ENCODE measurements around the gene CEND1.

The CEND1 gene

DNA sequence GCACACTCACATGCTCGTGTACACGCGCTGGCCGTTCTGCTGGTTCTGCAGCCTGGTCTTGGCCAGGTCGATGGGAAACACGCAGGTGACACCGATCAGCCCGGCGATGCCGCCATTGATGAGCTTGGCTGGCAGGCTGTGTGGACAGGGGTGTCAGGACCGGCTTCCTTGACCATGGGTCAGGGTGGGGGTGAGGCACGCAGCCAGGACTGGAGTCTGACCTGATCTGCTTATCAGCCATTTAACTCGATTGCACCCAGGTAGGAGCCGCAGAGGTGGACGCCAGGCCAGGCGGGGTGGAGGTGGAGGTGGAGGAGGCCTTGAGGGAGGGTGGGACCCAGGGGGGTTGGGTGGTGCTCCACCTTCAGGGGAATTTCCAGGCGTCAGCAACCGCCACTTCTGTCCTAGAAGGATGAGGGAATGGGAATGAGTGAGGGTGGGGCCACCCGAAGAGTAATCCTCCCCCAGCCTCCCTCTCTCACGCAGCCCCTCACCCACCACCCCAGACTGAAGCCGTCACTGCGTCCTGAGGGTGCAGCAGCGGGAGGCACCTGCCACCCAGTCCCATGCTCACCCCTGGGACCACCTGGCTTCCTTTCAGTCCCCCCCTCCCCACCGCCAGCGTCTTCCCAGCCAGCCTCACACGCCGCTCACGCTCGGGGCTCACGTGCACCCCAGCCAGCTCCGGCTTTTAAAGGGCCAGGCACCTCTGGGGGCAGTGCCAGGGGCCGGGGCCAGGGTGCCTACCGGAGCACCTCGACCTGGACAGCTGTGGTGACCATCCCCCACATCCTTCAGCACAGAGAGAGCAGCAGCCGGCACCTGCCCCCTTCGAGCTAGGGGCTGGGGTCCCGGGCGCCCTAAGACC is 5.1 kb upstream of the CEND1 start:
- DNase-seq: no peak

DNA sequence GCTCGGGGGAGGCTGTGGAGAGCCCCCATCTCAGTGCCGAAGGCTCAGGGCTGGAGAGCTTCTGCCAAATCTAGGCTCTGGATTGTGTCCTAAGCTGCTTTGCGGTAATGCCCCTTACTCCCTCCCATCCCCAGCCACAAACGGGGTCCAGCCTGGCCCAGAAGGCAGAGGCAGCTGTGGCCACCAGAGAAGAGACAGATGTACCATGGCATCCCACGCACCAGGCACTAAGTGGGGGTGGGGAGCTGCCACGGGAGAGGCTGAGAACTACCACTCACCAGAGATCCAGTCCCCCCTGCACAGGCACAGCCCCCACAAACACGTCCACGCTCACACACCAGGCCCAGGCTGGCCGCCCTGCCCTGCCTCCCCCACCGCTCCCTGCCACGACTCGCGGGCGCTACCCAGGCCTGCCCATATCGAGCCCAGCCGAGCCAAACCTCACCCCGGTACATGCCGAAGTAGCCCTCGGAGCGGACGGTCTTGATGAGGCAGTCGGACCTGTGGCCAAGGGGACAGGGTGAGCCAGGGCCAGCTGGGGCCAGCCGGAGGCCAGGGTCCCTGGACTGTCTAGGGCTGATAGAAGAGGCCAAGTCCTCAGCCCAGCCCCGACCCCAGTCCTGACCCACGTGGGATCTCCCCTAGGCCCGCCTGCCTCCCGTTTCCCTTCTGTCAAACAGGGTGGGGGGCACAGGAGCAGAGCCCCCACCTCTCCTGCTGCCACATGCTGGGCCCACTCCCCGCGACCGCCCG is 4.3 kb upstream of the CEND1 start:
- DNase-seq: no peak

DNA sequence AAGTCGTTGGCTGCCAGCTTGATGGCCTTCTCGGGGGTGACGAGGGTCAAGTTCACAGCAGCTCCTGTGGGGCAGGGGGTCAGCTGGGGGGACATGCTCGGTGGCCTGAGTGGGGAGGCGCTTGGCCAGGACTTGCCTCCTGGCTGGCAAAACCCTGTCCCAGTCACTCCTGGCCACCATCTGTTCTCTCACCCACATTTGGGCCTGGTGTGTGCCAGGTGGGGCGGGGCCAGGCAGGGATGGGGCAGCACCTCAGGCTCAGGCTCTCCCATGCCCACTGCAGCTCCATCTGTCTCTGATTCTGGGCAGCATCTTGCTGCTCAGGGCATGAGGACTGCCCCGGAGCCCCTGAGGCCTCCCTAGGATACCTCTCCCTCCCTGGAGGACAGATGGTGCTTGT is 3.7 kb upstream of the CEND1 start:
- no peak for DNase-seq

DNA sequence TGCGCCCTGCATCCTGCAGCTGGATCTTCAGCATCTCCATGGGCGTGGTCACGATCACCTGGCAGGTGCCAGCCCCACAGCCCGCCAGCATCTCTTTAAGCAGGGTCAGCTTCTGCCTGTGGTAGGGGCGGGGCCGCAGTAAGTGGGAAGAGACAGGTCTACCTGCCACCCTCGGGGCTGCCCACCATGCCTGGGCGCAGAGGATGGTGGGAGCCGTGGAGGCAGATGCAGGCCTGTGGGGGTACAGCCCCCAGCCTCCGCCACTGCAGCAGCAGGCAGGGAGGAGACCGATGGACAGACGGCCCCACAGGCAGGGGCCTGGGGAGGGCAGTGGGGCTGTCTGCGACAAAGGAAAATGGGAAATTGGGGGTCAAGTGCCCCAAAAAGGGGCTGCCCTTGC is 3.0 kb upstream of the CEND1 start:
- DNase-seq: peak; percentile 65

DNA sequence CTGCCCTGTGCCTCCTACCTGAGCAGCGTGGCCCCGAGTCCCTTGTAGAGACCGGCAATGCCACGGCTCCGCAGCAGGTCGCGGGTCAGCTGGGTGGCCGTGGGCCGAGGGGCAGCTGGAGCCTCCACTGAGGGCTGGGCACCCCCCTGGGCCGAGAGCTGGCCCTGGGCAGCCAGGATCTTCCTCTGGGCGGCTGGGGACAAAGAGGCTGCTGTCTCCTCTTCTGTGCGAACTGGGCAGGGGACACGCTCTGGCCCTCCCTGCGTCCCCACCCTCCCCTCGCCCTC is 2.6 kb upstream of the CEND1 start:
- no peak for DNase-seq

DNA sequence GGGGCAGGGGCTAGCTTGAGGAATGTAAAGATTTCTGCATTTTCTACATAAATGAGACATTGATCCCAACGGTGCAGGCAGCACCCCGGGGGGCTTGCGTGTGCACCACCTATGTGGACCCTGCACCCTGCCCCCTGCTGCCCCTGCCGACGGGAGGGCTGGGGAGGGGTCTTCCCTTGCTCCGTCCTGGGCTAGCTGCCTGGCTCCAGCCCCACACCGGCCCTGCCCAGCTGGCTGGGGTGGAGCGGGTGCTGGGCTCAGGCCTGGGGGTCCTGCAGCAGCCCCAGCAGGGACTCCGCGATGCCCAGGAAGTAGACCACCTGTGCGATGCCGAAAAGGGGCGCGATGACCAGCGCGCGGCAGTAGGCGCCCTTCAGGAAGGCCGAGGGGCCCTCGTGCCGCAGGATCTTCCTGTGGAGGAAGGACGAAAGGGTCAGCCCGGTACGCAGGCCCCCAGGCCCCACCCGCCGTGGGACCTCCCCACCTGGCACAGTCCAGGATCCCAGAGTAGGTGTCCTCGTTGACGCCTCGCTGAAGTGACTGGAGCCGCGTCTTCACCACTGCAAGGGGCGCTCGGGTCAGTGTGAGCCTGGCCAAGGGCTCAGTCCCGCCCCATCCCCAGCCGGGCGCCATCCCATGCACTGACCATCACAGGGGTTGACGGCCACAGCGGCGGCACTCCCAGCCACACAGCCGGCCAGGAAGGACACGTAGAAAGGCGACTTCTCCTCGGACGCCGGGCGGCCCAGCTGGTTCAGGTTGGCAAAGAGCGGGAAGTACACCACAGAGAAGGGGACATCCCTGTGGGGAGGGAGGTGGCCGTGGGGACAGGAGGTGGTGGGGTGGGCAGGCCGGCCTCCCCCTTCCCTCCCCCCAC is 2.0 kb upstream of the CEND1 start:
- DNase-seq: no peak

DNA sequence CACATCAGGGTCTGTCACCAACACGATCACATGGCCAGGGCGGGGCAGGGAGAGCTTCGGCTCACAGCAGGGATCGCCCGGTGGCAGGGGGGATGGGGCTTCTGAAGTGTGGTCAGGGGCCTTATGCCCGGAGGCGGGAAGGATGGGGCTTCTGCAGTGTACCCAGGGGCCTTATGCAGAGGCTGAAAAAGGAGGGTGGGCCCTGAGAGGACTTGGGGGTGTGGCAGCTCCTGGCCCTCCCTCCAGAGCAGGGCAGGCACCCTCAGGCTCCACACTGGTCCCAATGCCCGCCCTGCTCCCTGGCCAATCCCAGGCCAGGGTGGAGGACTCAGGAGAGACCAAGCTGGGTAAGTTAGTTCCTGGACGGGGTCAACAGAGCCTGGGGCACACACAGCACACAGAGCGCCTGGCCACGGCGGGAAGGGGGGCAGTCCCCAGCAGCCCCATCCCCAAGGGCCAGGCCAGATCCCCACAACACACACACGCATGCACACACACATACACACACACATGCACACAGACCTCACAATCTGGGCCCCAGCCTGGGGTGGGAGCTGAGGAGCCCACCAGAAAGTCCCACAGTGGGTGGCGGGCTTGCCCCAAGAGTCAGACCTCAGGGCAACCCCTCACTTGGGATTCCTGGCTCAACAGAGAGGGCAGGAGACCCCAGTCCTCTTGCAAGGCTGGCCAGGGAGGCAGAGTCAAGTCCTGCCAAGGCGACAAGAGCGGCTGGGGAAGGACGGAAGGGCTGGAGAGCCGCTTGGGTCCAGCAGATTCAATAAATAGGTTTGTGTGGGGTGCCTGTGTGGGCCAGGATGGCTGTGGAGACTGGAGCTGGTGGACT is 1.1 kb upstream of the CEND1 start:
- DNase-seq: no peak

DNA sequence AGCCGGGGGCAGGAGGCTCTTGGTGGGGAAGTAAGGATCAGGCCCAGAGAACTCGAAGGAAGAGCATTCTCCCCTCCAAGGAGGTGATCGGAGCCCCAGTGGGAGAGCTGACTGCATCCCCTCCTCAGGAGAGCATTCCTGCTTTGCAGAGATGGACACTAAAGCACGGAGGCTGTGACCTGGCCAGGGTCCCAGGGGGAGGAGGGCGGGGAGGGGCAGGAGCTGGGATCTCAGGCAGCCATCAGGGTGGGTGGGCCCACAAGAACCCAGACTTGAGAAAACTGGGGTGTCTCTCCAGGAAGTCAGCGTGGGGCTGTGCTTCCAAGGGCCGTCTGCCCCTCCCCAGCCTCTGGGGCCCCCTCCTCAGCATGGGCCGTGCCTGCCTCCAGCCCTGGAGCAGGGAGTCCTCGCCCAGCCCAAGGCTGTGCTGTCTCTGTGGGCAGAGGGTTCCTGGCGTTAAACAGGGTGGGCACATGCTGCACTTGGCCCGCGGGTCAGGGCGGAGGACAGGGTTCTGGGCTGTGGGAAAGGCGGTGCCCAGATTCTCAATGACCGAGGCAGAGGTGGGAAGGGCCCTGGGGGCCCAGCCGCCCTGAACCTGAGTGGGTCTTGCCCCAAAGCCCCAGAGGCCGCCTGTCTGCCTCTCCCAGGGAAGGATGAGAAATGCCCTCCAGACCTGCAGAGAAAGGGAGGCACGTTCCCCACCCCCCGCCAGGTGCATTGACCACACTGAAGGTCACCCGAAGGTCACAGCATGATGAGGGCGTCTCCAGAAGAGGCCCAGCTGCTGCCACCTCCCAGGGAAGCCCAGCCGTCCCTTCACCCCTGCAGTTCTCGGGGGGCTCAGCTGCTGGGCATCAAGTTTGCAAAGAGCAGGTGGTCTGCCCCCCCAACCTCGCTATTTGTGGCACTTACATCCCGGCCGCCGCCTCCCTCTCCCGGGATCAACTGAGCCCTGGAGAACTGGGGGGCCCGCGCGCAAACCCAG is 643 bp downstream of the CEND1 start:
- no peak for DNase-seq

DNA sequence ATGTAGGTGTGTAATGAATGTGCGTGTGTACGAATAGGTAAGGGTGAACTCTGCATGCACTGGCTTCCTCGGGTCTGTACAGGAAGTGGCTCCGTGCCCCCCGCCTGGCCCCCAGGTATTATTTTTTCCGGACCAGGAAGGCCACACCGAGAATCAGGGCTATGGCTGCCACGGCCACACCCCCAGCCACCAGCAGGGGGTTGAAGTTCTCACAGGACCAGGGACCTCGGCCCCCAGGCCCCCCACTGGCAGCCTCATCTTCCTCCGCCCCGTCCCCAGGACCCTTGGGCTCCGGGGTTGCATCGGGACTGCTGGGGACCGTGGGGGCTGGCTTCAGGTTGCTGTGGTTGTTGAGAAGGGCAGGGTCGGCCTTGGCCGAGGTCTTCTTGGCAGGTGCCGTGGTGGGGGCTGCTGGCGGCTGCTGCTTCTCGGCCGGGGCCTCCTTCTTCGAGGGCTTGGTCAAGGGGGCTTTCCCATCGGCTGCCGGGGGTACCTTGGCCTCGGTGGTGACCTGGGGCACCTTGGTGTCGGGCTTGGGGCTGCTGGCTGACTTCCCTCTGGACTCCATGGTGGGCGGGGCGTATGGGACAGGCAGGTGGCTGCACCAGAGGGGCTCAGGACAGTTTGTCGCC is 1.8 kb downstream of the CEND1 start:
- DNase-seq: no peak

DNA sequence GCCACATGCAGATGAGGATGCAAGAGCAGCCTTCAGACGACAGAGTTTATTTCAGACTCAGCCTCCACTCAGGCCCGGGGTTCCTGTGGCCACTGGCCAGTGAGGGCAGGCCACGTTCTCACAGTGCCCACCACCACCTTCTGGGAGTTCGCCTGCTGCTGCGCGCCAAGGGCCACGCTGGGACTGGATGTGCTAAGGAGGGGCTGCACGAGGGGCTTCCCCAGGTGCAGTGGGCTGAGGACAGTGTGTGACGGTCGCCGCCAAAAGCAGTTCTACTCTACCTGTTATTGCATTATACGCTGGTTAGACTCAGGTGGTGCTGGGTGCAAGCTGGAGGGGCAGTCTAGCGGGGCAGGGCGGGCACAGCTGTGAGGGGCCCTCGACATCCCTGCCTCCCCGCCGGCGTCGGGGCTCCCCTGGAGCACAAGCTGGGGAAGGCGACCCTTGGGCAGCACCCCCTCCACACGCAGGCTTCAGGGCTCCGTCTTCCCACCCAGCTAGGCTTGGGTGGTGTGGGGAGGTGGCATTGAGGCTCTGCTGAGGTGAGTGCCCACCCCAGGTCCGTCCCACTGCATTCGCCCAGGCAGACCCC is 2.7 kb downstream of the CEND1 start:
- no peak for DNase-seq

DNA sequence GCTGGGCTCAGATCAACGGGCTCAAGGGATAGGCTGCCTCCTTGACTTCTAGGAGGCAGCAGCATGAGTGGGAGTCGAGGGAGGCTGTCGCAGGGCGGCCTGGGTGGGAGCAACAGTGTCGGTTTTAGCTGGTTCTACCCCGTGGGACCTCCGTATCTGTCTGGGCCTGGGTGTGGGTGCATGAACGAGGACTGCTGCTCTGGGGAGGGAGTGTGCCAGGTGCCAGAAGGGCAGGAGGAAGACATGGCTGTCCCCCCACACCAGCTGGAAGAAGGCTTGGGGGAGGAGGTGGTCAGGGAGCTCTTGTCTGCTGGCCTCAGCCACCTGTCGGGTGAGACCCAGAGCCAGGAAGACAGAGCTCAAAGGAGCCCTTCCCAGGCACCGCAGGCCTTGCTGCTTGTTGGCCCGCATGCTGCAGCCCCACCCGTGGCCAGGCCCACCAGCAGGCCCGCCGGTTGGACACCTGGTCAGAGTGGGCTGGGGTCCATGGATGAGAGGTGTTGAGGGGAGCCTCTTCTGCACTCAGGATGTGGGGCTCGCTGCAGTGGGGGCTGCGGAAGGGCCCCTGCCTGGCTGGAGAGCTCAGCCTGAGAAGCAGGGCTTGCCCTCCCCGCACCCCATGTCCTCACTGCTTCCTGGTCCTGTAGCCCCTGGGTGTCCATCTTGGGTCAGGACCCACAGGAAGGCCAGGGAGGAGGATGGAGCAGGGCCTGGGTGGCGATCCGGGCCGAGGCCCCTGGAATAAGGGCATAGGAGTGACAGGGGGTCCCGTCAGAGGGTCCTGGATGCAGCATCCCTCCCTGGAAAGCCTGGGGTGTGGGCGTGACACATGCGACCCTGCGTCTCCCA is 3.4 kb downstream of the CEND1 start:
- no peak for DNase-seq

DNA sequence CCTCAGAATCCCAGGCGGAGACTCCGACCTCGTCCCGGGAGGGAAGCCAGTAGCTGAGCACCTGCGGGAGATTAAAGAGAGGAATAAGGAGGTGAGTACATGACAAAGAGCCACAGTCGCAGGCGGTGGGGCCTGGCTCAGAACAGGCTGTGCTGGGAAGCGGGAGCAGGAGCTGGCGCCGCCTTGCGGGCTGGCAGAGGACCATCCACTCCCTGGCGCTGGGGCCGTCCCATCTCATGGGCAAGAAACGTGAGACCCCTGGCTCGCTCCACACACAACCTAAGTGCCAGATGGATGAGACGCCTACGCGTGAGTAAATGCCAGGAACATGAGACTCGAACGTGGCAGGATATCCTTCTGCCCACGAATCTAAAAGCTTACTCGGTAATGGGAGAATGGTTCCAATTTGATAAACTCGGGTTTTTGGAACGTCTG is 6.3 kb downstream of the CEND1 start:
- peak; percentile 42 for DNase-seq

DNA sequence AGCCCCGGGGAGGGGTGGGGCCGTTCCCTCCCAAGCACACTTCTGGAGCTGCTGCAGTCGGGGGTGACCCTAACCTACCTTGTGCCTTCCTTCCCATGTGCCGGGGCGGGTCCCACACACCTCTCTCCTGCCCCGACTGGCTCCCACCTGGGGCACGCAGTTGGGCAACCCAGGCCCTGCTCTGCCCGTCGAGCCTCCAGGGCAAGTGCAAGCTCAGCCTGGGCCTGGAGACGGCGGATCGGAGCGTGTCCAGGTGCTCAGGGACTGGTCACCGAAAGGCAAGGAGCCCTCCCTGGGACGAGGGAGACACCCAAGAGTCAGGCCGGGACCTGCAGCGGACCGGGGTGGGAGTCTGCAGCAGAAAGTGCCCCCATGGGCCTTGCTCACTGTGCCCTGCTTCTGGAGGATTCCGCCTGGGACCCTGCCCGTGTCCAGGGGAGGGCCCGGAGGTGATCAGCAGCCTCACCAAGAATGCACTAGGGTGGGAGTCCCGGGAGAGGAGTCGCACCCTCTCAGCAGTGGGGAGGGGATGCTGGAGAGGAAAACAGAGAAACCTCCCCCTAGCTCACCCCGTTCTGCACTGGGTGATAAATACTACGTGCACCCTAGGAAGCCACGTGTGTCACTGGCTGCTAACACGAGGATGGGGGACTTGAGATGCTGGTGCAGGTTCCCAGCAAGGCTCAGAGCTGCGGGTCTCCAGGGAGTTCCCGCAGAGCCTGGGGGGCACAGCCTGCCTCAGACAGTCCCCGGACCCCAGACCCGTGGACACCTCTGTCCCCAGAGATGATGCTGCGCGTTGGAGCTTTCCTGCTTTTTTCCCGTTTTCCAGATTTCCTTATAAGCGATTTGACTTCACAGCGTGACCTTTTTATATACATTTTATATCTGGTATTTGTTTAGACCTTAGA is 7.4 kb downstream of the CEND1 start:
- no peak for DNase-seq

DNA sequence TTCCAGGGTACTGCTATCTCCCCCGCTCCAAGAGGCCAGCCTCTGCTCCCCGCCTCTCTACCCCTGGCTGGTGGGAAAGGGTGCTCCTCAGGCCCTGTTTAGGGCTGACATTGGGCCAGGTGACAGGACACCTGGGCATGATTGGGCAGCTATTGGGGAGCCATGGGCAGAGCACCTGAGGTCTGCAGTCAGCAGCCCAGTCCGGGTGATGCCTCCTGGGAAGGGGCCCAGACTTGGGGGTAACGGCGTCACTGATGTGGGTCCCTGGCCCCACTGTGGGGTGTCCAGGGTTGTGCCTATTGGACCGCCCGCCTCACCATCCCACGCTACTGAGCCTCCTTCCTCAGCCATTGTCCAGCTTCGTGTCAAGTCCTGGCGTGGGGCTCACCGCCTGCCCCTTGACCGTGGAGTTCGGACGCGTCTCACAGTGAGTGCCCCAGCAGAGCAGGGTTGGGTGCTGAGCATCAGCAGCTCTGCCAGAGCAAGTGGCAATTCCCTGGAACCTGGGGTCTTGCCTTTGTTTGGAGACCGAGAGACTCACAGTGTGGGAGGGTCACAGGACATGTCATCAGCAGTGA is 9.8 kb downstream of the CEND1 start:
- no peak for DNase-seq

DNA sequence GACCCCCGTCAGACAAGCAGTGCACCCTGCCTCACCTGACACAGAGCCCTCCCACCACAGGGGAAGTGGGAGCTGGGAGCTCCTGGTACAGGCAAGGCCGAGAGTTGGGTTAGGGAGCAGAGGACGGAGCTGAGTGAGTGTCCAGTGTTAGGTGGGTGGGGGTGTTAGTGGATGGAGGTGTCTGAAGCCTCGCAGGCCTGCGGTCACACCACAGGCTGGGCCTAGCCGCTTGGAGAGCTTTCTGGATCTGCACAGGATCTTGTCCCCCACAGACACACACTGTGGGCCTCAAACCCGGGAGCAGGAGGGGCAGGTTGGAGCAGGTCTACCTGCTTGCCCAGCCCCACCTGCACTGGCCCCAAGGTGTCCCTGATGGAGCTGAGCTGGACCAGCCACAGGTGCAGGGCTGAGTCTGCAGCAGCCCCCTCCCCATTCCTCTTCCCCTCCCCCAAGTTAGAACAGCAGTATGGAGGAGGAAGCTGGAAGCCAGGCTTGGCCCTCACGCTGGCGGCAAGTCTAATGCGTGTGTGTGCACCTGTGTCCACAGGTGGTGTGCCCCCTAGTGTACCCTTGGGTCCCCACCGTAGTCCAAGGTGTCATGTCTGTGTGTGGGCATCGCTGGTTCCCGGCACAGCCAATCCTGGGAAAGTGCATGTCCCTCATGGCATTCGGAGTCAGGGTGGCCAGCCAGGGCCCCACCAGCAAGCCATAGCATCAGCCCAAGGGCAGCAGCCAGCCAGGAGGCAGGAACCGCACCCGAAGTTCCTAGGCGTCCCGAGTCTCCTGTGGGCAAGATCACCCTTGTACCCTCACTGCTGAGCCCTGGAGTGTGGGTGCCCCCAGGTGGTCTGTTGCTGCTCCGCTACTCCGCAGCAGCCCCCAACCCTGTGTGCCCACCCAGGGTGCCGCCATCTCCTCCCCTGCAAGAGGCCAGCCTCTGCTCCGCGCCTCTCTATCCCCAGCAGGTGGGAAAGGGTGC is 10.6 kb downstream of the CEND1 start:
- DNase-seq: no peak
